GM19238 (cell line): ENCODE results near the gene EPN2.

Experiments used
- DNase-seq: peaks from one replicate; pipeline ENCODE4 v3.0.0; 2011; ENCODE audit warnings: low spot score; ENCODE audit not compliant: insufficient read length

Gene EPN2

GRCh38 chr17:19363460-19364035 lies 126.4 kb downstream of the EPN2 start:
- DNase-seq, result no peak

DNA sequence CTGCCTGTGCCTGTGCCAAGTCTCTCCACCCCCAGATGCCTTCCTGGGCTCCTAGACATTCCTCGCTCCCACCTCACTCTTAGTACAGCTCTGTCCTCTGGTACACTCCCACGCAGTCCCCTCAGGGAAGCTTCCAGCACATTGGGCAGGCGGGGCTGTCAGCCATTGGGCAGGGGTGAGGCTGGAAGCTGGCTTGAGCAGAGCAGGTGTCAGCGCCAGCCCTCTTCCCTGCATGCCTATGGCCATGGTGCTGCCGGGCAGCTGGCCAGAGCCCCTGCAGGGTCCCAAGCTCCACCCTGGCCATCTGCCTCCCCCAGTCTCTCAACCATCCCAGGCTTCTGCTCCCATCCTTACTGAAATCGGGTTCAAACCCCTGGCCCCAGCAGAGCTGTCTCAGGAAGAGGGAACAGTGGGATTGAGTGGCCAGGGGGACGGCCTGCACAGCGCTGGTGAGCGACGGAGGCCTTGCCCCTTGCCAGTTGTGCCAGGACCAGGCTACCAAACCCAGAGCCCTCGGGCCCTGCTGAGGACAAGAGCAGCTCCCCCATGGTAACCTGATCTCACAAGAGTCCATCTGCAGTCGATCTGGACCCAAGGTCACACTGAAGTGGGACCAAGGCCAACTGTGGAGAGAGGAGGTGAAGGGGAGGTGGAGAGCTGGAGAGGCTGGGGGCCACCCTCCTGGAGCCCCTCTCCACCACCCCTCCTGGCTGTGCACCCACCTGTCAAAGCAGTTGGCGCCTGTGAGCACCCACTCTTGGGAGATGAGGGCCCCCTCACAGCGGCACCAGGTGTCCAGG lies 127.7 kb downstream of the EPN2 start:
- DNase-seq, result no peak

DNA sequence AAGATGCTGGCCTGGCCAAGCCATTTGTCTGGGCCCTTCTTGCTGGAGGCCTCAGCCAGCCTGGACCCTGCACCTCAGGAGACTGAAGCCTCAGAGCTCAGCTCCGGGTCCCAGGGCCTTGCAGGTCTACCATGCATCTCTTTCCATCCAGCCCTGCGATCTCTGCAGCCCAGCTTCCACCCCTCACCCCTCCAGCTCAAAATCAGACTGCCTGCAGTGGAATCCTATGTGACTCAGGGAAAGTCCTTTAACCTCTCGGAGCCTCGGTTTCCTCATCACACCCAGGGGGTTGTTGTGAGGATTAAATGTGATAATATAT lies 128.3 kb downstream of the EPN2 start:
- DNase-seq, result no peak

DNA sequence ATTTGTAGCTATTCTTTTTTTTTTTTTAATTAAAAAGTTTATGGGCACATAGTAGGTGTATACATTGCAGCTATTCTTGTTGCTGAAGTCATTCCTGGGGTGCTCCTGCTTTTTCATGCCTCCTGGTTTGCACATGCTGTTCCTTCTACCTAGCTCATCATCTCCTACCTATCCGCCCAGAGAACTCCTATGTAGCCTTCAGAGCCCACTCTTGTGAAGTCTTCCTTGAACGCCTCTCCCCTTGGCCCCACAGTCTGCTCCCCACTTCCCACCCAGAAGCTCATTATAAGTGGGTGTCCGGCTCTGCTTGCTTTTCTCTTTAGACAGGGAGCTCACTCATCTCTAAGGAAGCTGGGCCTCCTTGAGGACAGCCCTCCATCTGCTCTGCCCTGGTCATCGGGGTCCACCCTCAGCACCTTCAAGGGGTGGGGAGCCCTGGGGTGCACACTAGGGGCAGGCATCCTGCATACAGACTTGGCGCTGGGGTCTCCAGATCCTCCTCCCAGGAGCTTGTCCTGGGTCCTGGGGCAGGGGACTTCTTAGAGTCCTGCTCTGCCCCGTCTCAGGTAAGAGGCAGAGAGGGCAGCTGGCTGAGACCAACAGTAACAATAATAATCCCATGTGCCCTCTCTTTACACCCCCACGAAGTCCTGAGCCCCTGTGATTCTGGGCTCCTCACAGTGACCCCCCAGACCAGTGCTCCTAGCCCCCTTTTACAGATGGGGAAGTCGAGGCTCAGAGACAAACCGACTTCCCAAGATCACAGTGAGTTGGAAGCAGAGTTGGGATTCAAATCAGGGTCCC lies 128.9 kb downstream of the EPN2 start:
- no peak for DNase-seq

DNA sequence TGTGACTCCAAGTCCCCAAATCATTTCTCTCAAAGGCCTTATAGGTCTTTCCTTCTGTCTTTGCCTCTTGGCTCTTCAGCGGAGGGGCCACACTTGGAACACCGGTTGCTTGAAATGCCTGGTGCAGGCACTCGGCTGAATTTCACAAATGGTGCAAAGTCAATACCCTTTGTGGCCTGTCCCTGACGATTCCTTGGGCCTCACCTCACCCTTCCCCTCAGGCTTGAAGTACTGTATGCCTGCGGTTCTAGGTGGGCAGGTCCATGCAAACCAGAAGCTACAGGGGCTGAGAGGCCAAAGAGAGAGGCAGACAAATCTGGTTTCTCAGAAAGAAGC lies 129.4 kb downstream of the EPN2 start:
- DNase-seq, result no peak

GRCh38 chr17:19368229-19368628 lies 131.1 kb downstream of the EPN2 start:
- no peak for DNase-seq

- DNase-seq, result no peak
These were observed 132.1 kb downstream of the EPN2 start for GRCh38 chr17:19369107-19369778.

GRCh38 chr17:19369846-19370492 lies 132.8 kb downstream of the EPN2 start:
- DNase-seq, result no peak

DNA sequence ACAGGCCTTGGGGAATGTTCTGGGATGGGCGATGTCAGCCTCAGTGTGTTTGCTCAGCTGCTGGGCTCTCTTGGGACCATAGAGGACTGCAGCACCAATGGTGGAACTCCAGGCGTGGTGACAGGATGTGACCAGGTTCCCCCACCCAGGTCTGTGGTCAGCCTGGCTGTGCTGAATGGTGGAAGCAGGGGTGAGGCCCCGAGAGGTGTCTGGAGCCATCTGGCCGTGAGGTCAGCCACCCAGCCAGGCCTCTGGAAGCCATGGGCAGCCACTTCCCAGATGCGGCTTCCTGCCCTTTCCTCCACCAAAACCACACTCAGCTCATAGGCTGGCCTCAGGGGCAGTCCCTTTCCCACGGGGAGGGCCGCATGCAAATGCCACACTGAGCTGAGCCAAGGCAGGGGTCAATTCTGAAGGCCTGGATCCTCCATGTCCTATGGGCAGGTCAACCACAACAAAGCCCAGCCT lies 133.4 kb downstream of the EPN2 start:
- peak; percentile 47 for DNase-seq

- no peak for DNase-seq
These were observed 134.3 kb downstream of the EPN2 start for GRCh38 chr17:19371259-19372010.

- DNase-seq, result no peak
These were observed 134.8 kb downstream of the EPN2 start for GRCh38 chr17:19372011-19372370.

DNA sequence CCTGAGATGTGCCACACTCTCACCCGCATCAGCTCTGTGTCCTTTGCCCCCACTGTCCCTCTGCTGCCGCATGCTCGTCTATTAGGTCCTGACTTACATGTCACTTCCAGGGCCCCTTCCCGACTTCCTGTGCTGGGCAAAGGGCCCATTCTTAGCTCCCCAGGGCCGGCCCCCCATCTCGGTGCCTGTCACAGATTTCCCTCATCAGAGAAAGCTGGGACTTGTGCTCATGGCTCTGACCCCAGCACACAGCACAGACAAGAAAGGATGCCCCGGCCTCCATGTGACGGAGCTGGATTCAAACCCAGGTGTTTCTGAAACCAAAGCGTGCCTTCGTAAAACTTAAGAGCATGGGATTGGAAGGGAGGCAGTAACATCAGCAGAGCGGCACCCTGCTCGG lies 135.3 kb downstream of the EPN2 start:
- DNase-seq, result no peak

DNA sequence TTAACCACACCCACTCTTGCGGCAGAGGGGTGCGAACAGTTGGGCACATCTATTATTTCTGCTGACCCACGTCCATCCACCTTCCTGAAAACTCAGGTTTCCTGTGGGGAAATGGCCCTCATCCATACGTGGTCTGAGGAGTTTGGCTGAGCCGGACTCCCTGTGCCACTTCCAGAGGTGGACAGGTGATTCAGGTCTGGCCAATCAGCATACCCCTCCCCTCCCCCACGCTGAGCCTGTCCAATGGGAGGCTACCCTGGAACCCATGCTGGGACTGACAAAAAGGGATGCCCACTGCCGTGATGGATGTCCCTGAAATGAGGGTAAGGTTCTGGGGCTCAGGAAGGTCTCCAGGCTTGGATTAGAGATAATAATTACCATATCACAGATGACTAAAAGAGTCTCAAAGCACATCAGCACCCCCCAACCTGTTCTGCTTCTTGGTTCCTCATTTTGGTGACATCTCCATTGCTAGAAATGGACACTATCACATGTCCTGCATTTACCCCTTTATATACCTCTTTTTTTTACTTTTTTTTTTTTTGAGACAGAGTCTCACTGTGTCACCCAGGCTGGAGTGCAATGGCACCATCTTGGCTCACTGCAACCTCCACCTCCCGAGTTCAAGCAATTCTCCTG lies 135.8 kb downstream of the EPN2 start:
- DNase-seq, result no peak

- no peak for DNase-seq
These were observed 137.0 kb downstream of the EPN2 start for GRCh38 chr17:19374136-19374535.

- DNase-seq, result no peak
These were observed 138.6 kb downstream of the EPN2 start for GRCh38 chr17:19375732-19376131.

GRCh38 chr17:19376811-19377210 lies 139.6 kb downstream of the EPN2 start:
- no peak for DNase-seq

DNA sequence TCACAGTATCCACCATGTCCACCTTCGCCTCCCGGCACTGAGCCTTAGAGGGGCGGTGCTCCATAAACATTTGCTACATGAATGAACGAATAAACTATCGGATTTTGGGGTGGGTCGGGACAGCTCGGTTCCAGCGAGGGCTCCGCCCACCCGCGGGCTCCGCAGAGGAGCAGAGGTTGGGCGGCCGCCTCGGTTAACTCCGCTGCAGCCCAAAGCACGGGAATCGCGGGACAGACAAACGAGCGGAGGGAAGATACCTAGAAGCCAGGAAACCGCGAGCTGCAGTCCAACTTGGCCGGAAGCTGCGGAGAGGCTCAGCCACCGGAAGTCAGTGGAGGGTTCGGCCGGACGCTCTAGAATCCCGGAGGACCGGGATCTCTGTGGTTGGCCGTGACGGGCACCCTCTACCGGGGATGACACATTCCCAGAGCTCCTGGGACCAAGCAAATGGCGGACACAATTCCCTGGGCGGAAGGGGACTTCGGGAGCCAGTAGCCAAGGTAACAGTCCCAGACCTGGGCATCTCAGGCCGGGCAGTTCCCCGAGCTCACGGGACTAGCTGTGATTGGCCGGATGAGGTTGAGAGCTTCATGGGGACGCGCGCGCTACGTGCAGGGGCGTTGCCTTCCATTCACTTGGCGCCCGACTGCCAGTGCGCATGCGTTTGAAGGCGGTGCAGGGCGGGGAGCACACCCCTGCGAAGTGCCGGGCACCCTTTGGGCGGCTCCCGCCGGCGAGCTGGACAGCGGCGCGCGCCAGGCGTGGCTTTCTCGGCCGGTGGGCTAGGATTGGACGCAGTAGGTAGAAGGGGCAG lies 140.6 kb downstream of the EPN2 start:
- peak; percentile 100 for DNase-seq

DNA sequence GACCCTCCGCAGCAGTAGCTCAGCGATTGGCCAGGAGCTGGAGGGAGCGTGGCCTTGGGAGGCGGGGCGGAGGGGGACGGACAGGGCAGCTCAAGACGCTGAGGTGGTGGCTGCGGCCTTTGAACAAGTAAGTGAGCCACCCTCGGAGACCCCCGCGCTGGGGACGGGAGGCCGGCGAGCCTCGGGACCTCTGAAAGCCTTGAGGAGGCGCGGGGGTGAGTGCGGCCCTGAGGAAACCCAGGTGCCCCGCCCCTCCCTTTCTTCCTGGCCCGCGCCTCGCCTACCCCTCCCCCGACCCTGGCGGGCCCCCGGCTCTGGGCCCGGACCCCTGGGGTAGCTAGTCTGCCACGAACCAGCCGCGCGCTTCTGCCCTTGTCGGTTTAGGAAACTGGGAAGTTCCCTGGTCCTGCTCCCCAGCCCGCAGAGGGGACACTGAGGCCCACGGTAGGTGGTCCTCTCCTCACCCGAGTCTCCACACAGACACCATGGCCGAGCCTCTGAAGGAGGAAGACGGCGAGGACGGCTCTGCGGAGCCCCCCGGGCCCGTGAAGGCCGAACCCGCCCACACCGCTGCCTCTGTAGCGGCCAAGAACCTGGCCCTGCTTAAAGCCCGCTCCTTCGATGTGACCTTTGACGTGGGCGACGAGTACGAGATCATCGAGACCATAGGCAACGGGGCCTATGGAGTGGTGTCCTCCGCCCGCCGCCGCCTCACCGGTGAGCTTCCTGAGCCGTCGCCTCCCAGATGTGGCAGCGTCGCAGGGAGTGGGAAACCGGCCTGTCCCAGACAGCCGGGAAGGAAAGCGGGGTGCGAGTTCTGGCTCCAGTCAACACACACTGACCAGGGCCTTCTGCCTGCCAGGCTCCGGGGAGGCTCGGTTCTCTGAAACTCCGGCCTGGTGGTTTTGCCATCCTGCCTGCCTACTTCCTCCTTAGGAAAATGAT lies 141.5 kb downstream of the EPN2 start, which contains the start of gene MAPK7:
MAPK7 (plus strand) TSS at position 83 of the 945 bp plus-strand sequence; CDS start at position 486, 403 bp downstream.
- no peak for DNase-seq
